Aorta (tissue), 5 donors: Measurements from ENCODE around the gene PPFIA3. TPM values are rescaled to one million over a fixed set of nuclear protein-coding genes. Genes with fewer than 3 reads are reported as not detected.
"Not testable (repeated sequence)": the region's sequence is repeated elsewhere in the genome, so short reads cannot be mapped to it uniquely, and the experiment has no call there.

Source experiments
- ATAC-seq: fragments of 200-7000 bp; cut with Tn5 transposase; one replicate; pipeline ENCODE4 v1.9.1; 2022; ENCODE audit warnings: moderate library complexity; ENCODE audit not compliant: low FRiP score
- DNase-seq, 2 donors: peaks; one replicate each; pipeline ENCODE4 v3.0.0-alpha.2; 2020
- H3K27ac ChIP-seq, 2 donors: one replicate each; pipeline ENCODE4 v1.5.1; 2013; ENCODE audit warnings: low read length in 2 of 2, mild to moderate bottlenecking in 2 of 2, moderate library complexity in 2 of 2, control low read depth in 1 of 2, inconsistent platforms in 1 of 2, low read depth in 1 of 2
- H3K27me3 ChIP-seq, 2 donors: one replicate each; pipeline ENCODE4 v1.6.1; 2013; ENCODE audit warnings: control low read depth in 1 of 2, low read length in 1 of 2, mild to moderate bottlenecking in 1 of 2, moderate library complexity in 1 of 2; ENCODE audit not compliant: insufficient read depth in 2 of 2, control insufficient read depth in 1 of 2
- H3K36me3 ChIP-seq, 2 donors: one replicate each; pipeline ENCODE4 v1.6.1; 2013; ENCODE audit warnings: control low read depth in 1 of 2, low read length in 1 of 2, mild to moderate bottlenecking in 1 of 2; ENCODE audit not compliant: insufficient read depth in 2 of 2, control insufficient read depth in 1 of 2
- H3K4me1 ChIP-seq, 2 donors: one replicate each; pipeline ENCODE4 v1.6.1; 2013; ENCODE audit warnings: low read length in 2 of 2, control low read depth in 1 of 2, mild to moderate bottlenecking in 1 of 2, moderate library complexity in 1 of 2; ENCODE audit not compliant: insufficient read depth in 2 of 2, control insufficient read depth in 1 of 2
- H3K4me3 ChIP-seq, 2 donors: one replicate each; pipeline ENCODE4 v1.5.1; 2013; ENCODE audit warnings: low read length in 2 of 2, control low read depth in 1 of 2, mild to moderate bottlenecking in 1 of 2
- H3K9me3 ChIP-seq: one replicate; pipeline ENCODE4 v1.6.1; 2013; ENCODE audit warnings: mild to moderate bottlenecking, low read length; ENCODE audit not compliant: control insufficient read depth
- WGBS, 2 donors: extraction: QIAGEN DNeasy Blood & Tissue Kit; methylation state at CpG; one replicate each; pipeline ENCODE4 v1.1.7; 2013; 5-methylcytosine and 5-hydroxymethylcytosine counted together
- intact Hi-C, 2 donors: fragments of 100-400 bp; cut with DNase I; formaldehyde crosslinking; loops; one replicate each; pipeline versions ENCODE4 v1.14.2 to v1.15.0; 2022
- polyA plus RNA-seq, 2 donors: library from polyadenylated mRNA; stranded (reverse); fragments of 200-250 nt; gene quantifications; one replicate each; pipeline ENCODE4 v1.2.3, GENCODE V29; 2013
- total RNA-seq, 2 donors: library from RNA; stranded (reverse); fragmentation: NEBNext Ultra II Directional; extraction: Animal tissue kit (Norgen Biotek cat#: 25700); gene quantifications; one replicate each; pipeline ENCODE4 v1.2.1, GENCODE V29; 2021
- donor health status: healthy with polysubstance abuse.
- donor health status: Bipolar disorder and iron deficiency.
- donor health status: DM: no; HTN: no; CAD: no.
- donor health status: DM: no; HTN: no; CAD: no.
- donor health status: DM: yes; HTN: yes; CAD: no.

Gene PPFIA3
- total and polyA plus RNA-seq, 4 donors: 2.0 to 8.0 (median 4.2) TPM

- Histone ChIP-seq H3K27me3 (no peaks in the 10 kb centered on the region), H3K4me3 (no peak overlapping the region), H3K27ac (no peak overlapping the region), H3K4me1 (no peaks in the 10 kb centered on the region), H3K36me3 (no peaks in the 10 kb centered on the region), H3K9me3 (no peaks in the 10 kb centered on the region)
- no peak for DNase-seq
- intact Hi-C loops: no loop called here
- ATAC-seq: no peak
- WGBS, 2 donors: 84 to 92% methylated on average over 5 of the region's 5 CpGs
These were observed 16.3 kb downstream of the PPFIA3 start for GRCh38 chr19:49135686-49136085.

GRCh38 chr19:49136771-49137171 is 17.4 kb downstream of the PPFIA3 start:
- DNase-seq (no peak), ATAC-seq (no peak)
- Histone ChIP-seq H3K27me3 (no peaks in the 10 kb centered on the region), H3K4me3 (no peak overlapping the region), H3K27ac (no peak overlapping the region), H3K36me3 (no peaks in the 10 kb centered on the region), H3K4me1 (no peaks in the 10 kb centered on the region), H3K9me3 (no peaks in the 10 kb centered on the region)
- intact Hi-C loops: no loop called here
- WGBS, 2 donors: 68 to 85% methylated on average over 10 of the region's 10 CpGs

GRCh38 chr19:49140951-49141350 is 21.6 kb downstream of the PPFIA3 start:
- Histone ChIP-seq H3K27me3 (no peaks in the 10 kb centered on the region), H3K27ac (no peak overlapping the region), H3K9me3 (no peaks in the 10 kb centered on the region), H3K4me1 (no peaks in the 10 kb centered on the region), H3K36me3 (no peaks in the 10 kb centered on the region), H3K4me3 (no peak overlapping the region)
- intact Hi-C loops: loop anchor here in 1 of 2 donors (10.0 kb wide), 2 partner anchors 46 to 146 kb away; partner anchors contain the start of genes GYS1 and RUVBL2
- DNase-seq (no peak), ATAC-seq (no peak)
- 80 to 94% methylated on average over 7 of the region's 7 CpGs for WGBS, 2 donors

- 86 to 87% methylated on average over 6 of the region's 6 CpGs for WGBS, 2 donors
These were observed 22.0 kb downstream of the PPFIA3 start for GRCh38 chr19:49141352-49141751.

GRCh38 chr19:49142866-49143335 is 23.6 kb downstream of the PPFIA3 start:
- intact Hi-C loops: loop anchor here in 1 of 2 donors (10.0 kb wide), 2 partner anchors 48 to 148 kb away; partner anchors contain the start of genes GYS1 and RUVBL2
- Histone ChIP-seq H3K4me3 (peak overlapping the region in 1 of 2 donors; percentile 28), H3K36me3 (no peaks in the 10 kb centered on the region), H3K9me3 (no peaks in the 10 kb centered on the region), H3K27me3 (no peaks in the 10 kb centered on the region), H3K27ac (no peak overlapping the region), H3K4me1 (no peaks in the 10 kb centered on the region)
- ATAC-seq: peak; percentile 92
- DNase-seq: peak; percentile 92 to 96
- 1 to 2% methylated on average over 21 of the region's 21 CpGs for whole genome bisulfite sequencing, 2 donors

More at GRCh38 chr19:49141352-49141751, 22.0 kb downstream of the PPFIA3 start:
- Histone ChIP-seq H3K27me3 (no peaks in the 10 kb centered on the region), H3K4me1 (no peaks in the 10 kb centered on the region), H3K4me3 (no peak overlapping the region), H3K9me3 (no peaks in the 10 kb centered on the region), H3K27ac (no peak overlapping the region), H3K36me3 (no peaks in the 10 kb centered on the region)
- no peak for DNase-seq
- ATAC-seq: no peak
- intact Hi-C loops: loop anchor here in 1 of 2 donors (10.0 kb wide), 2 partner anchors 47 to 147 kb away; partner anchors contain the start of genes GYS1 and RUVBL2

- WGBS, 2 donors: 5 to 6% methylated on average over 28 to 30 of the region's 30 CpGs
- Histone ChIP-seq H3K4me1 (no peaks in the 10 kb centered on the region), H3K27me3 (no peaks in the 10 kb centered on the region), H3K4me3 (no peak overlapping the region), H3K9me3 (no peaks in the 10 kb centered on the region), H3K27ac (no peak overlapping the region), H3K36me3 (no peaks in the 10 kb centered on the region)
- ATAC-seq: peak; percentile 70
- peak; percentile 85 to 94 for DNase-seq
- intact Hi-C loops: loop anchor here (5.0 to 10.0 kb wide), 3 partner anchors 38 to 151 kb away; partner anchors contain the start of genes GYS1 (in 1 of the 2) and RUVBL2 (in 1 of the 2)
These were observed 26.4 kb downstream of the PPFIA3 start for GRCh38 chr19:49145573-49146407.

GRCh38 chr19:49146408-49146770 is 27.0 kb downstream of the PPFIA3 start:
- H3K36me3 ChIP-seq, ATAC-seq, H3K4me1 ChIP-seq, H3K27me3 ChIP-seq, H3K27ac ChIP-seq, H3K4me3 ChIP-seq, H3K9me3 ChIP-seq: not testable (repeated sequence)
- DNase-seq: peak in 1 of 2 donors; percentile 75
- intact Hi-C loops: loop anchor here (5.0 to 10.0 kb wide), 3 partner anchors 39 to 152 kb away; partner anchors contain the start of genes GYS1 (in 1 of the 2) and RUVBL2 (in 1 of the 2)
- 4 to 5% methylated on average over 7 of the region's 7 CpGs for WGBS, 2 donors

GRCh38 chr19:49148044-49148682 is 28.8 kb downstream of the PPFIA3 start:
- ATAC-seq: no peak

More at GRCh38 chr19:49148044-49148682, 28.8 kb downstream of the PPFIA3 start:
- Histone ChIP-seq H3K4me3 (no peak overlapping the region), H3K27ac (no peak overlapping the region), H3K36me3 (no peaks in the 10 kb centered on the region), H3K4me1 (no peaks in the 10 kb centered on the region), H3K9me3 (no peaks in the 10 kb centered on the region), H3K27me3 (no peaks in the 10 kb centered on the region)
- intact Hi-C loops: loop anchor here (5.0 to 10.0 kb wide), 3 partner anchors 41 to 153 kb away; partner anchors contain the start of genes GYS1 (in 1 of the 2) and RUVBL2 (in 1 of the 2)
- 75 to 81% methylated on average over 11 of the region's 11 CpGs for WGBS, 2 donors
- no peak for DNase-seq
